HG02759 (cell line): Measurements from ENCODE around the gene EPB41.
"Not testable (repeated sequence)": the region's sequence is repeated elsewhere in the genome, so short reads cannot be mapped to it uniquely, and the experiment has no call there.

Experiments used
- ATAC-seq: cut with Tn5 transposase; IDR thresholded peaks from one replicate; pipeline ENCODE4 v1.9.1; 2021; ENCODE audit warnings: mild to moderate bottlenecking, moderate library complexity; ENCODE audit not compliant: unreplicated experiment

Gene EPB41

DNA sequence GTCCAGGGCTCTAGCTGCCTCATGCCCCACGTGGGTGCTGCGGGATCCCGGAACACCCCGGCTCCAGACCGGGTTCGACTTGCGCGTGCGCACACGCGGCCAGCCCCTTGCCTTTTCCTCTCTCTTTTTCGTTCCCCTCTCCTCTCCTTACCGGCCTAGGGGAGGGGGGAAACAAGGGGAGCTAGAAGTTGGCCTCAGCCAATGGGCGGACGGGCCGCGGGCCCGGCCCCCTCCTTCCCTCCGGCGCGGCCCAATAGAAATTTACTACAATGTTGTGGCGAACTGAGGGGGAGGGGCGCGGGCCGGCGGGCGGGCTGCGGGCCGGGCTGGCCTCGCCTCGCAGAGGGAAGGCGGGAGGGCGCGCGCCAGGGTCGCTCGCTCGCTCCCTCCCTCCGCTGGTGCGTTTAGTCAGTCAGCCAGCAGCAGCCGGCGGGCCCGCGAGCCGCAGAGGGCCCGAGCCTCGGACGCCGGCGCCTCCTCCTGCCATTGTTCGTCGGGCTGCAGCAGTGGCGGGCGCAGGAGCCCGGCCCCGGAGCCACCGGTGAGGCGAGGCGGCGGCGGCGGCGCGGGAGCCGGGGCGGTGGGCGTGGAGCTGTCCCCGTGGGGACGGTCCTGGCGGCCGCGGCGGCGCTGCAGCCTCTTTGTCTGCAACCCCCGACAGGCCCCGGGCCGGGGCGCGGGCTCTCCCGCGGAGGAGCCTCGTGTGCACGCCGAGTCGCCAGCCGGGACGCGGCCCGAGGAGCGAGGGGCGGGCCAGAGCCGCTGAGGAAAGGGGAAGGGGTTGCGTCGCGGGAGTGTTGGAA, at the start of gene EPB41:
EPB41 (plus strand) TSS at position 342 of the 803 bp plus-strand sequence. CDS start 72,869 bp downstream, outside the sequence.
- peak; percentile 89 for ATAC-seq

DNA sequence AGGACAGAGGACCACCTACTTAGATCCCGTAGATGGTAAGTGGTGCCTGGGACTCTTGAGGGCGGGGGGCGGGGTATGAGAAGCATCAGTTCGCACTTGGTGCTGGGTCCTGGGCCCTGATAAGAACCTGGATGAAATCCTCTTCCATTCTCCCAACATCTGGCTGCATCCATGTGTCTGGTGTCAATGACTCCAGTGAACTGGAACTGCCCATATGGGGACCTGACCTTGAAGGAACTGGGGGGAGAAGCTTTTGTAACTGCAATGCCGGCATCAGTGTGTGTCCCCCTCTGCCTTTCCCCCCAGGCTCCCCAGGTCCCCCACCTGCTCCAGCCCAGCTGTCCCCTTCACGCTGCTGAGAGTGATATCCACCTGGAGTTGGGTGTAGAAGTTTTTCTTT, 49.7 kb upstream of the EPB41 start:
- ATAC-seq: no peak

DNA sequence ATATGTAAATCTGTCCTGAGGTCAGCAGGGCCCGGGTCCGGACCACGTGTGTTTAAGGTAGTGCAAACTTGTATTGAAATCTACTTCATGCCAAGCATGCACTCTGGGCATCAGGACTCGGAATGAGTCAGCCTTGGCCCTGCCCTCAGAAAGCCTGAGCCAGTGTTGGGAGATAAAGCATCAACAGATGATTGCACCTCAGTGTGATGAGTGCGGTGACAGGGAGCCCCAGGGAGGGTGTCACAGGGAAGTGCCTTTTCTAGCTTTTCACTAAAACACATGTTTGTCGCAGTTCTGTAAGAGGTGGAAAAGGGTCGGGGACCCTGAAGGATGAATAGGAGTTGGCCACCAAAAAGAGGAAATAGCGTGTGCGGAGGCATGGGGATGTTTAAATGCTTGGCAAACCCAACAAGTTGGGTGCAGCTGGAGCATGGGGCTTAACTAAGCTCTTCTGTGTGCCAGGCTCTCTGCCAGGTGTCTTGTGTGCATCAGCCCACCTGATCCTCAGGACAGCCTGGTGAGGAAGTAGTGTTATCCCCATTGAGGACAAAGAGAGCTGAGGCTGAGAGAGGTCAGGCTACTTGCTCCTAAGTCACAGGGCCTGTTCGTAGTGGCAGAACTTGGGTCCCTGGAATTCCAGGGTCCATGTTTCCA, 48.2 kb upstream of the EPB41 start:
- ATAC-seq: no peak

DNA sequence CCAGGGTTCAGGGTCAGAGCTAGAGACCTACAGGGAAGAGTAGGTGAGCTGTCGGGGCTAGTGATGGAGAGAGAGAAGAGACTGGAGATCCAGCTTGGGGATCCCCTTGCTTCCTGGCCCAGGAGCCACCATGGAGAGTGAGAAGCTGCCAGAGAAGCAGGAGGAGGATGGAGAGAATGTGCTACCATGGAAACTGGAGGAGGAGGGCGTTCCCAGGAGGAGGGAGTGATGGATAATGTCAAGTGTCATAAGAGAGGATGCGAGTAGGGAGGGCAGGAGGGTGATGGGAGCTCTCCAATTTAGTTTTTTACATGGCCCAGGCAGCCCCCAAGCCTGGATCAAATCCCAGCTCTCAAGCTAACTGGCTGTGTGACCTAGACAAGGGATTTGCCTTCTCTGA, 46.5 kb upstream of the EPB41 start:
- no peak for ATAC-seq

DNA sequence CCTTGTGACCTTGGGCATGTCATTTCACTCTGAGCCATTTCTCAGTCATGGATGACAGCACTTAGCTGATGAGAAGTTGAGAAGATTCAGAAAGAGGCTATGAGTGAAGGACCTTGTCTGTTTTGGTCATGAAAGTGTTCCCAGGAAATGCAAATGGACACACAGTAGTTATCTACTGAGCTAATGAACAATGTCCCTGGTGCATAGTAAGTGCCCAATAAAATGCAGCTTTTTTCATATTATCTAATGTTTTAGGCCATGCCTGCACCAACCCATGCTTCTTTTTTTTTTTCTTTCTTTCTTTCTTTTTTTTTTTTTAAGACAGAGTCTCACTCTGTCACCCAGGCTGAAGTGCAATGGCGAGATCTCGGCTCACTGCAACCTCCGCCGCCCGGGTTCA, 44.4 kb upstream of the EPB41 start:
- no peak for ATAC-seq

DNA sequence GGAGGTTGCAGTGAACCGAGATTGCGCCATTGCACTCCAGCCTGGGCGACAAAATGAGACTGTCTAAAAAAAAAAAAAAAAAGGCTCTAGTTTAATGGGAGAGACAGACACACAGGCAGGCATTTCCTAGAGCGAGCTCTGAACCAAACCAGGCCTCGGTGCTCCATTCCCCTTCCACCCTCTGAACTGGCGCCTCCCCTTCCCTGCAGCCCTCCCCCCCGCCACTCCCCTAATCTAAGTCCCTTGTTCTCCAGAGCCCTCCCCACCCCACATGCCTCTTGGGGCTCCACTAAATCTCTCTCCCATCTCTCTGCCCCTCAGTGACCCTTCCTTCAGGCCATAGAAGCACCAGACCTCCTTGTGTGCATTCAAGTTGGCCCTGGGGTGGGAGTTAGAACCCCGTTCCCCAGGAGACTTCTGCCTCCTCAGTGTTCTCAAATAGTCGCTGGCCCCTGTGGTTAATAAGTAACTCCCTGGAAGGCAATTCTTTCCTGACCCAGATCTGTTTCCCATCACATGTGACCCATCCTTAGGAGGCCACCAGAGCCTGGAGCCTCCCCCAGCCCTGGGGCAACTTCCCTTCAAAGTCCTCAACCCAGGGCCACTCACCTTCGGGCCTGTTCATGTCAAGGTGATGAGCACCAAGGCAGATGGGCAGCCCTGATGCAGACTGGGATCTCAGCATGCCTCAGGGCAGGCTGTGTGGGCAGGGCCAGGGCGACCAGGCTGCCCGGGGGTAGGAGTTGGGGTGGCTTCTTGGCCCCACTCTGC, 42.6 kb upstream of the EPB41 start:
- ATAC-seq: no peak

DNA sequence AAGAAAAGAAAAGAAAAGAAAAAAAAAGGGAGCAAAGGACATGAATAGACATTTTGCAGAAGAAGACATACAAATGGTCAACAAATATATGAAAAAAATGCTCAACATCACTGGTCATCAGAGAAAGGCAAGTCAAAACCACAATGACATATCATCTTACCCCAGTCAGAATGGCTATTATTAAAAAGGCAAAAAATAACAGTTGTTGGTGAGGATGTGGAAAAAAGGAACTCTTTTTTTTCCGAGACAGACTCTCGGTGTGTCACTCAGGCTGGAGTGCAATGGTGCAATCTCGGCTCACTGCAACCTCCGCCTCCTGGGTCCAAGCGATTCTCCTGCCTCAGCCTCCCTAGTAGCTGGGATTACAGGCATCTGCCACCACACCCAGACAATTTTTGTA, 39.2 kb upstream of the EPB41 start:
- ATAC-seq: not testable (repeated sequence)

DNA sequence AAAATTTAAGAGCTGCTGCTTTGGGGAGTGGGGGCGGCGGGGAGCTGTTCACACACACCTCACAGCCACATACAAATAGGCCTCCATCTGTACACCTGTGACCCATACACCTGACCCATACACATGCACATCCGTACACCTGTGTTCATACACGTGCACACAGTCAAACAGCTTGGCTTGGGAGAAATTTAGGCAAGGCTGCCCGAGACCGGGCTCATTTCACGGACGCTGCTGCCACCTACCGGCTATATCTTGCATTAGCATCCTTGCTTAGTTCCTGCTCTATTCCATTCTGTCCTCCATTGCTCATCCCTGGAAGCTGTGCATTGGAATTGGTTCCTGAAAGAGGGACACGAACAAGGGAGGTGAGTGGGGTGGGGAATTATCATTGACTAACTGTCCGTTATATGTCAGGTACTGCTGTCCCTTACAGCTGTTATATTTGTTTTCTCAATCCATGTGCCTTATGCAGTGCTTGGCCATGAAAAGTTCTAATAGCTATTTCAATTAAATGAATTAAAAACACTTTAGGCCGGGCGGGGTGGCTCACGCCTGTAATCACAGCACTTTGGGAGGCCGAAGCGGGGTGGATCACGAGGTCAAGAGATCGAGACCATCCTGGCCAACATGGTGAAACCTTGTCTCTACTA, 37.1 kb upstream of the EPB41 start:
- ATAC-seq: no peak

DNA sequence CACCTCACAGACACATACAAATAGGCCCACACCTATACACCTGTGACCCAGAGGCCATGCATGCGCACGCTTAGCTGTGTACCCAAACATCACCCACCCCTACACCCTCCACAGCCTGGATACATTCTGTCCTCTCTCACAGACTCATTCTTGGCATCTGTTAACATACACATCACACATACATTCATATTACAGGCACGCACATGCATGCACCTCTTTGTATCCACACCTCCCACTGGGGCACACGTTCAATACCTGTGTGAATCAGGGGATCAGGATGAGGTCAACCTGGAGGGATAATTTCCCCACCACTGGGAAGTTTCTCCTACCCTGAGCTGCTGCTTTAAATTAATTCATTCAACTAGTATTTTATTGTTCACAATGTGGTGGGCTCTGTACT, 35.6 kb upstream of the EPB41 start:
- ATAC-seq: no peak

DNA sequence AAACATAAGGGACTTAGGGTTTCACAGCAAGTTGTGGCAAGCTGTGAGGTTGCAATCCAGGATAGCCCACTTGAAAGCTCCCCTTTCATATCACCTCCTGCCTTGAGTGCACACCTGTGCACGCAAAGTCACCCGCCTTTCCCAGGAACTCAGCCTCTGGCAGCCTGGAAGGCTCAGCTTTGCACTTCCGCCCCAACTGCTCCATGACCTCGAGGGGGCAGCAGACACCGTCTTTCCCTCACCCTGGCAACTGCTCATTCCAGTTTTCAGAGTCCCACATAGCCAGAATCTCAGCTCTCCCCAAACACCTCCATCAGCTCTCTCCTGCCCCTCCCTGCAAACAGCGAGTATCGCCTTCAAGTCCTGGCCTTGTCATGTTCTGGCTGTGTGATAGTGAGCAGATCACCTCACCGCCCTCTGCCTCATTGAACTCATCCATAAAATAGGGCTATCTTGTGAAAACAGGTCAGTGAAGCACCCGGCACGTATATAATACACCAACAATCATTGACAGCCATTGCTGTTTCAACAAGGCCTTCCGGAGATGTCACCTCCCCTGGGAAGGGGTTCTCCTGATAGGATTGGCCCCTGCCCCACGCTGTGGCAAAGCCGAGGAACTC, 32.2 kb upstream of the EPB41 start:
- no peak for ATAC-seq

DNA sequence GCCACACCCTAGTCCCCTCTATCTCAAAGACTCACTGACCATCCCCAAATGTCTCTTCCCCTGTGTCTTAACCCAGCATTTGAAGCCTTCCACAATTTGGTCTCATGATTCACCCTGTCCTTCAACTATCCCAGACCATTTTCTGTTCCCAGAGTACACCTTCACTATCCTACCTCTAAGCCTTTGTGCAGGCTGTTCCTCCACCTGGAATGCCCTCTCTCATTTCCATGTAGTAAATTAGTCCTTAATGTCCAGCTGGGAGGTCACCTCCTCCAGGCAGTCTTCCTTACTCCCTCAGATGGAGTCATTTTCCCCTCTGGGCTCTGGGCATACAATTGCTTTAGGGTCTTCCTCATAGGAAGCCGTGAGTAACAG, 31.1 kb upstream of the EPB41 start:
- ATAC-seq: no peak

DNA sequence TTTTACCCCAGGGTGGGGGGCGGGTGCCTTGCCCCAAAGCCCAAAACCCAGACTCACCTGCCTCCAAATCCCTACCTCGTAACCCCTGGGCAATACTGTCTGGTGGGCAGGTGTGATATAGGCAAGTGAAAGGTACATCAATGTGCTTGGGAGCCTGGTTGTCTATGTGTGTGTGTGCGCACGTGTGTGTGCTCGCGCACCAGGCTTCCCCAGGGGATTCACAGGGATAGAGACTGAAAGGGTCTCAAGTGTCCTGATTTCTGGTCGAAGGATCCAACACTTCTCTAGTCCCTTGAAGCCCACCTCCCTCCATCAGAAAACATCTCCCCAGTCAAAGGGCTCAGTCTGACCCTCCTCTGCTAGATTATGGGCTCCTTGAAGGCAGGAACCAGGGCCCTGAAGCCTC, 28.9 kb upstream of the EPB41 start:
- ATAC-seq: no peak

DNA sequence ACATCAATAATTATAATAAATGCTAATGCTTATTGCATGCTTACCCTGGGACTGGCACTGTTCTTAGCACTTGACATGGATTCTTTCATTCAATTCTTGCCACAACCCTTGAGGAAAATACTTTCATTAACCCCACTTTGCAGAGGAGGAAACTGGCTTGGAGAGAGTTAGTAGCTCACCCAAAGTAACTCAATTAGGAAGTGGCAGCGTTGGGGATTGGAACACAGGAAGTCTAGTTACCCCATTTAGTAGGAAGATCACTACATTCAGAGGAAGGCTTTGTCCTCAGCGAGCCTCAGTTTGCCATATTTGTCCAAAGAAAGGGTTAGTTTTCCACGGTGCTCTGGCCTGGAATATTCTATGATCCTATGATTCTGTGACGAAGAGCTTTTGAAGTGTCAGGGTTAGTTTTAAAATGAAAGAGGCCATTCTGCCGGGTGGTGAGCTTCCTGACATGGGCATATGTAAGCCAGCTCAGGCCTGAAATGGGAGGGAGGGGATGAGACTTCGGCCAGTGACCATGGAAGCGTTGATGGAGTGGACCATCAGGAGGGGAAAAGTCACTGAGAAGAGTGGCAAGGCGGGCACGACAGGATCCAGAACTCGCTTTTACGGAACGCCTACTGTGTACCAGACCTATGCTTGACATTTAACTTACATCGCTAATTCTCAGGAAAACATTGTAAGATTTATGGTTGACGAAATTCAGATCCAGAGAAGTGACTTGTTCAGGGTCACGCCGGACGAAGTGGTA, 28.2 kb upstream of the EPB41 start:
- ATAC-seq: no peak

DNA sequence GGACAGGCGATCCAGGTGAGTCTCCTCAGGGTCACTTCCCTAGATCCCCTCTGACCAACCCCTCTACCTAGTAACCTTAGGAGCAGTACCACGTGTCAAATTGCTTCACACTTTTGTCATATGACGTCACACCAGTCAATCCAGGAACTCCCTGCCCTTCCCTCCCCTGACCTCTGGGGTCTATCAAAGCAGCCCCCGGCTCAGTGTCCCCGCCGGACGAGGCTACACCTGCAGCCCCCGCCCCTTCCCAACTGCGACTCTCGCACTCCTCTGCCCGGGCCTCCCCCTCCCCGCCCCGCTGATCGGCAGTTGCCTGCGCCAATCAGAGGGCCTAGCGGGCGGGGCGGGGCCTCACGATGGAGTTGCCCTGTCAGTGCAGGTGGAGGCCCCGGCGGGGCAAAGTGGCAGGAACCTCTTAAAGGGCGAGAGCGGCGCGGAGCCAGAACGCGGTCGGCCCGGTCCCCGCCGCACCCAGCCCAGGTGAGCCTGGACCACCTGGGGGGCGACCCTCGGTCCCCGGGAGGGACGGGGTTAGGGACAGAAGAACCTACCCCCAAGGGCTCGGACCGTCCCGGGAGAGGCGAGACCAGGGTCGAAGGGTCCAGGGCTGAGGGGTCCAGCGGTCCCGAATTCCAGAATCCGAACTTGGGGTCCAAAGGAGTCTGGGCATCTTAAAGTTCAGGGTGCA, 27.5 kb upstream of the EPB41 start:
- peak; percentile 77 for ATAC-seq

DNA sequence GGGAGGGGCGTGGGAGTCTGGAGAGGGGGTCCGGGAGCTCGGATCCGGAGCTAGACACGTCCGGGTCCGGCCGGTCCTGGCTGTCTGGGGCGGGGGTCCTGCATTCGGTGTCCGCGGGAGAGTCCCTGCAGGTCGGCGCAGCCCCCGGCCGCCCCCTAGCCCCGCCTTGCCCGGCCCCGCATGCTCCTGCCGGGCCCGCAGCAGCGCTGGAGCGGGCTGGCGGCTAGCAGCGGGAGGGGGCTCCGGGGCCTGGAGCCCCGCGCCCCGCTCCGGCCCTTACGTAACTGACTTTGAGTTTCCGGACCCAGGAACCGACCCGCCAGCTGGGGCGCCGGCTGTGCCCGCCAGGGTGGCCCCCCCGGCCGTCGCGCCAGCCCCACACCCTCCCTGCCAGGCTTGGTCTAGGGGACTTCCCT, 26.9 kb upstream of the EPB41 start:
- peak; percentile 18 for ATAC-seq

DNA sequence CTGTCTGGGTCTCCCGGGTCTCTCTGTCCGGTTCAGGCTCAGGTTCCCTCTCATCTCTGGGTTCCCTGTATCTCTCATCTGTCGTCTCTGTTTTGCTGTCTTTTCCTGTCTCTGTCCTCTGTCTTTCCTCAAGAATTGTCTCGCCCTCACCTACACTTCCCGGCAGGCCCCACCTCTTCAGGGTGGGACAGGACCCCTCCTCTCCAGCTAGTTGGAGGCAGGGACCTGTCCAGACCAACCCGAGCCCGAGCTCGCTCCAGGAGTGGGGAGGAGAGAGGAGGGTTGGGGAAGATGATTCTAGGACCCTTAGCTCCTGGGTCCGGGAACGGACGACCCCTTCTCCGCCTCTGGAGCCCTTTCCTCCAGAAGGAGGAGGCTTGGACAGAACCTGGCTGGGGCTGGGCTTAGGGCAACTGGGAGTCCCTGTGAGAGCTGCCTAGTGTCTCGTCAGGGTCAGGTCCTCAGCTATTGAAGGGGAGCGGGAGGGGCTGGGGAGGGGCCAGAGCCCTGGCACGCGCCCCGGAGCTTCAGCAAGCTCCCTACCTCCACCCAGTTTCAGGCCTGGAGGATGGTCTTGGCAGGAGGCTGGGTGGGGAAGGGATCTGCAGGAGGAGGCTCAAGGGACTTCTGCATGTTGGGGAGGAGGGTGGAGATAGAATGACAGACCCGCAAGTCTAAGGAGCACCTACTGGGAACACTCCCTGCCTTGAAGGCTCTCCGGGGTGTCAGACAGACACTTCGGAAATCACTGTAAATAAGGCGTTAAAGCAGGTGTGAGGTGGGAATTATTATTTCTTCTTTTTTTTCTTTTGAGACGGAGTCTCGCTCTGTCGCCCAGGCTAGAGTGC, 26.3 kb upstream of the EPB41 start:
- no peak for ATAC-seq

DNA sequence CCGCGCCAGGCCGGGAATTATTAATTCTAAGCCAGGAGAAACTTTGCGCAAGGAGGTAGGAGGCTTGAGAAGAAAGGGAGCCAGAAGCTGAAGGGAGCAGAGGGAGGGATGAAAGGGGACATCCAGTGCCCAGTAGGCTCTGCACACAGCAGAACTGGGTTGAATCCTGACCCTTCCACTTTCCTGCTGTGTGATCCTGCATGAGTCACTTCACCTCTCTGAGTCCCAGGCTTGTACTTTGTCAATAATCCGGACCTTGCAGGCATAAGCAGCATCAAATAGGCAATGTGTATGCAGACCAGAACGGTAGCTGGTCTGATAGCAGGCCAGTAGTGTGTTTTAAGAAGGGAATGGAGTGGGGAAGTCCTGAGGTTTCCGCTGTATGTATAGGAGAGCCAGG, 25.5 kb upstream of the EPB41 start:
- ATAC-seq: no peak

DNA sequence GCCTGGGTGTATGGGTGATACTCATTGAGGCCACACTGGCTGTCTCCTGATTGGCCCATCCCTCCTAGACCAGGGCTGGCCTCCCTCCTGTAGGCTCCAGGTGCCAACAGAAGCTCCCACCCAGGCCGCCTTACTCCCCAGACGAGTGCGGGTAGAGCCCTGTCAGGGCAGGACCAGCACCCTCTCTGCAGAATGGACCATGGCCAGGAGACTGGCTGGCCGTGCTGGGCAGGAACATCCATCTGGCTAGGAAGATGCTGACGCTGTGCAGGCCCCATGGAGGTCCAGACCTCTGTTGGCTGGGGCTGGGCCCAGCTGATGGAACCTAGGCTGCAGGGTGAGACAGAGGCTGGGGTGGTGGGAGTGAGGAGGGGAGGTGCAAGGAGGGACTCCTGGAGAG, 25.0 kb upstream of the EPB41 start:
- ATAC-seq: no peak

DNA sequence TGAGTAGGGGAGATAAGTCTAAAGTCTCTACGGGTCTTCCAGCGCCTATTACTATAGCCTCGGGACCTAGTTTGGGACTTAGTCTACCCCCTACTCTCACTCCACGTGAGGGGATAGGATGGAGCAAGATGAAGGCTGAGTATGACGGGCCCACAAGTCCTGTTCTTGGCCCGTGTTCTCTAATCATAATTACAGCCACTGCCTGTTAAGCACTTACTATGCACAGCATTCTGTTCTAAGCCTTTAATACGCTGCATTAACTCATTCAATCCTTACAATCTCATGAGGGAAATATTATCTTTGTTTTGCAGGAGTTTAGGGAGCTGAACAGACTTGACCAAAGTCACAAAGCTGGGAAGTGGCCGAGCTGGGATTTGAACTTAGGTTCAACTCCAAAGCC, 23.9 kb upstream of the EPB41 start:
- no peak for ATAC-seq
